ENCODE results near the gene TMEM273. TPM values are rescaled to one million over a fixed set of nuclear protein-coding genes. Genes with fewer than 3 reads are reported as not detected.

TMEM273 gene
- total RNA-seq, 1 experiment from 2014 or later, result not detected

- no peak for DNase-seq (ENCODE audit: extremely low read depth, low read depth)
Measured at GRCh38 chr10:49177391-49178355, 10.5 kb downstream of the TMEM273 start.

DNA sequence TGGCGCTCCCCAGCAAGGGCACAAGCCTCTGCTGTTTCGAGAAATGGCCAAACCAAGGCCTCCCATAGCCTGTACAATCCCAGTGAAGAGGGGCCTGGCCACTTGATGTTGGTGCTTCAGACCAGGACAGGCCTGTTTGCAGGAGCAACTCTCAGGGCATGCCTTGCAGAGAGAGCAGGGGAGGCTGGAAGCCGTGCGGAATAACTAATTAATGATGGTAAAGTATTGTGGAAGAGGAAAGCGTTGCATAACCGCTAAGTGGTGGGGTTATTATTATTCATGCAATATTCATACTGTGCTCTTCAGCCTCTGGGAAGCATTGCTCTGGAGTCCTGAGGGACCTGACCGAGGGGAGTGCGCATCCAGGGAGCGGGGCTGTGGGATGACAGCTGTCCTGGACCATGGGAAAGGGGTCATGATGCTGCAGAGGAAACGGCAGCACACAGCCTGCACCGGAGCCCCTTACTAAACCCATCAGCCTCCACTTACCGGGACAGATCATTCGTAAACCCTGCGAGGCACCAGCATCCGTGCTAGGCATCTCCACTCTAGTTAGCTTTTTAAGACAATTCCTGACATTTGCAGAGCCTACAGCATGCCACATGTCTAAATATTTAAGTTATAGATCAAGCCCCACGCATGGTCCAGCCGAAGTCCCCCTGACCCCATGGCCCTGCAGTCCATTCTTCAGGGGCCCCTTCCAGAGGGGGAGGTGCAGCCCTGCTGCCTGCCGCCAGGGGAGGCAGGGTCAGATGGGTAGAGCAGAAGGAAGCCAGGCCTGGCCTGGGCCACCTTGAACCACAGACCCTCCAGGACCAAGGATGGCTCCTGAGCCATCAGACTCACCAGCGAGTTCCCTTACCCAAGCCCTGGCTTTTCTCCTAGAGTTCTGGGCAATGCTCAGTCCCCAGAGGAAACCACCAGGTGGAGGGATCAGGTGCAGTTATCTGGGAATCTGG lies 11.6 kb downstream of the TMEM273 start:
- no peak for DNase-seq (ENCODE audit: extremely low read depth, low read depth)

DNA sequence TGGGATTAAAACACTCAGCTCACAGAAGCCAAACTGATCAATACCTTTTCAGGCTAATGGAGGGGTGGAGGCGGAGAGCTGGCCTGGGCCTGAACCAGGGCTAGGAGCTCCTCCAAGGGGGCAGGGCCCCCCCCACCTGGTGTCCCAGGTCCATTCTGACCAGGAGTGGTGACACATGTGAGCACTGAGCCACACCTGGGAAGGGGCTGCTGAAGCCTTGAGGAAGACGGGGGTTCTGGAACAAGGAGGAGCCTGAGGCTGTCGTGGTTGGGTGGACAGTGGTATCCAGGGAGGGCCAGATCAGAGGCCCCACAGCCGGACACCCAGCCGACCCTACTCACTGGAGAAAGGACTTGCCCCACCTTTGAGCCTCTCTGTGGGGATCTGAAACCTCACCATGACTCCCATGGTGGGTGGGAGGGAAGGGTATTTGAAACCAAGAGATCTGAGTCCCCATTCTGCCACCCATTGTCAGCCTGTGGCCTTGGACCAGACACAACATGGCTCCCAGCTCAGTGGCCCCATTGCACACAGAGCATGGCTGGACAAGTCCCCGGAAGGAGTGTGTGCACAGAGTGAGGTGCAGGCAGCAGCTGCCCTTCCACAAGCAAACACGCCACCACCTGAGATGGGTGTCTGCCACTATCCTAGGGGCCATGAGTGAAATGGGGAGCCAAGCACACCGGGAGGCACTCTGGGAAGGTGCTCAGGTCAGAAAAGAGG lies 12.4 kb downstream of the TMEM273 start:
- no peak for DNase-seq (ENCODE audit: extremely low read depth, low read depth)

GRCh38 chr10:49174926-49175500 lies 13.2 kb downstream of the TMEM273 start:
- no peak for DNase-seq (ENCODE audit: extremely low read depth, low read depth)

DNA sequence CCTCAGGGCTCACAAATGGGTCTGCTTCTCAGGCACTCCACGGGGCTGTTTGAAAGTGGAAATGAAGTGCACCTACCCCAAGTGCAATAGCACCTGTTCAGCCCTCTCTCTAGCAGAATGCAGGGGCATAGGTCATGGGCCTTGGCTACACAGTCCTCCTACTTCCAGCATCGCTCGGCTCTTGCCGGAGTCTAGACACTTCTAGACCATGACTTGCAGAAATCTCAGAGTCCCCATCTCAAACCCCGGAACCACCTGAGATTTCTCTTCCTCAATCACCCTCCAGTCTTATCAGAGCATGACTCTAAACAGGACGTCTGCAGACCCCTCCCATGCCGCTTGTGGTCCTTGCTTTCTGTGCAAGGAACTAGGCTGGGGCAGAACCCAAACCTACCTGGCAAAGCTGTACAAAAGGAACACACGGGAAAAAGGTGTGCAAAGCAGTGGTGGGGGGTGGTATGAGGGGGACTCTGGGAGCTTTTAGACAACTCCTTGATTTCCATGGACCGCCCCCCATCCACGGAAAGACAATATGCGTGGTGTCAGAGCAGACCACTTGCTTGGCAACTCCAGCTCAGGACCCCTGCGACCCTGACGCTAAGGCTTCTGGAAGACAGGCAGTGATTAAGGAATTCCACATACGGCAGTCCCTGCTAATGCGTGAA lies 13.8 kb downstream of the TMEM273 start:
- no peak for DNase-seq (ENCODE audit: extremely low read depth, low read depth)

DNA sequence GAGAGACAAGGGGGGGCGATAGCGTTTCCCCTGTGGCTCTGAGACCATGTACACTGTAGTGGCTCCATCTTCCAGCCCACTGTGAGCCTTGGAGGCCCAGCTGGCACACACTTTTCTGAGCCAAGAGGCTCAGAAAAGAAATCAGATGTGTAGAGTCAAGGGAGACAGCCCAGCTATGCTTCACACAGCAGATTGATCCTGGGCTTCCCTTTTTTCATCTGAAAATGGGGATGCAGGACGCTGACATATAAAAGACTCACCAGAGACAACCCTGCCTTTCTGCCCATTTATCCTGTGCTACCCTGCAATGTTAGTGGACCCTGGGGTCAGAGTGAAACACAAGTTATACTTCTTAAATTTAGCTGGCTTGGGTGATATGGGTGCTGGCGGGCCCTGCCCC lies 14.3 kb downstream of the TMEM273 start:
- DNase-seq (ENCODE audit: extremely low read depth, low read depth), result no peak

DNA sequence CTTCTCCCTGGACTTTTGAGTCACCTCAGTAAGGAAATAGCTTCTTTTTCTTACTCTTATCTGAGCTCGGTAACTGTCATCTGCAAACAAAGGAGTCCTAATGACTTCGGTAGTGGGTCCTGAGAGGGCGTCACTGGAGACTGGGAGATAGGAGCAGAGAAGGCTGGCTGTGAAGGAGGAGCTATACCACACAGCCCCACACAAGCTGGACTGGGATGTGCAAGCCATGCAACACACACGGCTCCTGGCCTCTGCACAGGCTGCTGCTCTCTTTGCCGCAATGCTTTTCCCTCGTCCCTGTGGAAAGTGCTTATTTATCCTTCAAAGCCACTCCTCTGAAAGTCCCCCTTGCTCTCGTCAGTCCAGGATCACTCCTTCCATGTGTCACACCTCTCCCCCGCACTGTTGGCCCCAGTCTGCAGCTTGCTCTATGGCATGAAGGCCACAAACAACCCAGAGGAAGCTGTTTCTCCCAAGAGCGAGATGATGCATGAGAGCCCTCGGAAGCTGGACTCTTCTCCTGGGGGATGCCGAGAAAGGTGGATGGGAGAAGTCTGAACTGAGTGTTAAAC lies 14.9 kb downstream of the TMEM273 start:
- DNase-seq (ENCODE audit: extremely low read depth, low read depth), result no peak

- no peak for DNase-seq (ENCODE audit: extremely low read depth, low read depth)
Measured at GRCh38 chr10:49172777-49173132, 15.4 kb downstream of the TMEM273 start.

- DNase-seq (ENCODE audit: extremely low read depth, low read depth), result no peak
Measured at GRCh38 chr10:49172061-49172776, 16.0 kb downstream of the TMEM273 start.

DNA sequence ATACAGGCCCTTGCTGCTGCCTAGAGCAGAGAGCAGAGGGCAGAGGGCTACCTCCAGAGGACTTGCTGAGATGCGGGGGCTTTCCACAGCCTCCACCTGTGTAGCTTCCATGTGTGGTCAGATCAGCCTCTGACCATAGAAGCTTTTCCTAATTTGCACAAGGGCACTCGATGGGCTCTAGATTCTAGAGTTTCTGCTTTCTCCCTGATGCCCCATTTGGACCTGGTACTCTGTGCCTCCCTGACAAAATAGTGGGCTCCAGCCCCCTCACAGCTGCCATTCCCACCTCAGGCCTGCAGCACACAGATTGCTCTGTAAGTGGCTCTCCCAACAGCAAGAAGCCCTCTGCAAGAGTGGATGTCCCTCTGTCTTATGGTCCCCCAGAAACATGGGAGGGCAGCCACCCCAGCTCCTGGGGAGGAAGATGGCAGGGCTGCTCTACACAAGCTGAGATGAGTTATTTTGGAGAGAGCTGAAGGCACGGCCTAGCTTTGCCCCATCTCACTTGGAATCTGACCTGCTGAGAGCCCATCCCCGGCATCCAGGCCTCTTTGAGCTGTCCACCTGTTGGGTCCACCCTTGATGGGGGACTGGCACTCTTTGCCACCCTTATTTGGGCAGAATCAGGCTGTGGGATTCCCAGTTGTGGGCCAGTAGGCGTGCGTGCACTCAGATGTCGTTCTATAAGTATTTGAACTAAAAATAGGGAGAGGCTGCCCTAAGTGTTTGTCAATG lies 16.7 kb downstream of the TMEM273 start:
- no peak for DNase-seq (ENCODE audit: extremely low read depth, low read depth)

DNA sequence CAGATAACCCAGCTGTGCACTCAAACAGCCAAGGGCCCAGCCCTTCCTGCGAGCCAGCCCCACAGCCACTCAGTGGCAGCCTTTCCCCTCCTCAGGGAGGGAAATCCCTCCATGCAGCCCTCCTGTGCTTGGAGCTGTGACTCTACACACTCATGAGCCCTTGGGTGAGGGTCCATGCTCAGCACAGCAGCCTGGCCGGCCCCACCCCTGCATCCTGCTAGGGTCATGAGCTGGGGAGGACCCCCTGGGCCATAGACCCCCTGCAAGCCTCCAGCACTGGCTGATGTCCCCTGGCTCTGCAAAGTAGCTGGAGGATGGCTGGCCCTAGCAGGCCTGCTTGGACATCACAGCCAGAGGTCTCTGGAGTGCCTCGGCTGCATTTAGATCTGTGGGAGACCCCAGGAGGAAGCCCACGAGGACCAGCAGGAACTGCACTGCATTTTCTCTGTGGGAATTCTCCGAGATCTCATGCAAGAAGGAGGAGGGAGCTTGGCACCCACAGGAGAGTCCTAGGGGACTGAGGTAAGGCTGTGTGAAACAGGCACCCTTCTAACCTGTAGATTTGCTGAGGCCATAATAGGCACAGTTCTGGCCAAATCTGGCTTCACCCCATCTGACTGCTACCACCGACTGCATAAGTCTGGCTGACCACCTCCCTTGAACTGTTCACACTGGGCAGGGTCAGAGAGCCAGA lies 17.4 kb downstream of the TMEM273 start:
- no peak for DNase-seq (ENCODE audit: extremely low read depth, low read depth)

GRCh38 chr10:49169776-49170175 lies 18.4 kb downstream of the TMEM273 start:
- no peak for DNase-seq (ENCODE audit: extremely low read depth, low read depth)

- DNase-seq (ENCODE audit: extremely low read depth, low read depth), result no peak
Measured at GRCh38 chr10:49168831-49169500, 19.2 kb downstream of the TMEM273 start.

DNA sequence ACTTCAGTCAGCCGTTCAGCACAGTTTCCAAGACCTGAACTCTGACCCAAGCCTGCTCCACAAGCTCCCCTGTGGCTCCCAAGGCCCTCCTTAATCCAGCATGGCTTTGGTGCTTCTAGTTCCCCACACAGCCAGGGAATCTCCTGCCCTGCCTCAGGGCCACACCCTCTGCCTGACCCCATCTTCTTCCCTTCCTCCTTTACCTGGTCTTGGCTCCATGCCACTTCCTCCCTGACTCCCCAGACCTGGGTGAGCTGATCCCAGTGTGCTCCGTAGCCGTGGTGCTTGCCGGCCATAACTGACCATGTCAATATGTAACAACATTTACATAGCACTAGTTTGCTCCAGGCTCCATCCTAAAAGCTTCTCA lies 20.0 kb downstream of the TMEM273 start:
- DNase-seq (ENCODE audit: extremely low read depth, low read depth), result no peak

GRCh38 chr10:49167425-49168170 lies 20.6 kb downstream of the TMEM273 start:
- no peak for DNase-seq (ENCODE audit: extremely low read depth, low read depth)
